A673 (cell line): ENCODE results near the gene SRRM4.

ENCODE experiments used
- EZH2 ChIP-seq: fragments of 200-600 bp; sonication (generic); IDR thresholded peaks from 2 replicates; pipeline ENCODE4 v1.6.1; 2017; ENCODE audit warnings: borderline replicate concordance, low read depth, mild to moderate bottlenecking, mixed read lengths, antibody characterized with exemption, low read length; ENCODE audit not compliant: poor library complexity, severe bottlenecking
- TF ChIP-seq, protein P1 (sequence below): fragments of 300-800, 200-600 bp; sonication (generic); conservative IDR thresholded peaks from 2 replicates; pipeline ENCODE4 v1.5.1; 2017; ENCODE audit warnings: low read depth, mild to moderate bottlenecking, antibody characterized with exemption, low read length, moderate library complexity, mixed read lengths

DNA sequence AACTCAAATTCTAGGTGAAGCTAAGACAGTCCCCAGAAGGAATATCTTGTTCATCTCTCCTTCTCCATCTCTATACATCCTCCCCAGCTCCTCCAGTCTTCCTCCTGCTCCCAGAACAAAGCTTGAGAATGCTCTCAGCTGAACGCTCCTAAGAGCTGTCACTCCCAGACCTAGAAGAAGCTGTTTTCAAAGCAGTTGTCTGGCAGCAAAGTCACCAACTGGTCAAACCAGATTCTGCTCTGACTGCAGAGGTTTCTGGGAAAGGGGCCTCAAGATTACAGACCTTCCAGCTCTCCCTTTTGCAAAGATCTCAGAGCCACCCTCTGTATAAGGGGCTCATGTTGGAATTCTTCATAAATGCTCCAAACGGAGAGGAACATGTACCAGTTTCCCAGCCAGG, 187.8 kb downstream of the SRRM4 start:
- TF ChIP-seq, protein P1, sequence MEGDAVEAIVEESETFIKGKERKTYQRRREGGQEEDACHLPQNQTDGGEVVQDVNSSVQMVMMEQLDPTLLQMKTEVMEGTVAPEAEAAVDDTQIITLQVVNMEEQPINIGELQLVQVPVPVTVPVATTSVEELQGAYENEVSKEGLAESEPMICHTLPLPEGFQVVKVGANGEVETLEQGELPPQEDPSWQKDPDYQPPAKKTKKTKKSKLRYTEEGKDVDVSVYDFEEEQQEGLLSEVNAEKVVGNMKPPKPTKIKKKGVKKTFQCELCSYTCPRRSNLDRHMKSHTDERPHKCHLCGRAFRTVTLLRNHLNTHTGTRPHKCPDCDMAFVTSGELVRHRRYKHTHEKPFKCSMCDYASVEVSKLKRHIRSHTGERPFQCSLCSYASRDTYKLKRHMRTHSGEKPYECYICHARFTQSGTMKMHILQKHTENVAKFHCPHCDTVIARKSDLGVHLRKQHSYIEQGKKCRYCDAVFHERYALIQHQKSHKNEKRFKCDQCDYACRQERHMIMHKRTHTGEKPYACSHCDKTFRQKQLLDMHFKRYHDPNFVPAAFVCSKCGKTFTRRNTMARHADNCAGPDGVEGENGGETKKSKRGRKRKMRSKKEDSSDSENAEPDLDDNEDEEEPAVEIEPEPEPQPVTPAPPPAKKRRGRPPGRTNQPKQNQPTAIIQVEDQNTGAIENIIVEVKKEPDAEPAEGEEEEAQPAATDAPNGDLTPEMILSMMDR = no peak
- no peak for TF ChIP-seq EZH2
